NCI-H1105 treated with DMSO at 0.1 percent for 48 hours (cell line): Measurements from ENCODE around the gene EMSY.
A peak's percentile ranks its signal among the peaks of the same experiment; 100 is the strongest.
"Not testable (repeated sequence)": the region's sequence is repeated elsewhere in the genome, so short reads cannot be mapped to it uniquely, and the experiment has no call there.

ENCODE experiments used
- DNase-seq: peaks from one replicate; lab custom pipeline; 2025; lab: John Stamatoyannopoulos, UW

EMSY gene, protein sequence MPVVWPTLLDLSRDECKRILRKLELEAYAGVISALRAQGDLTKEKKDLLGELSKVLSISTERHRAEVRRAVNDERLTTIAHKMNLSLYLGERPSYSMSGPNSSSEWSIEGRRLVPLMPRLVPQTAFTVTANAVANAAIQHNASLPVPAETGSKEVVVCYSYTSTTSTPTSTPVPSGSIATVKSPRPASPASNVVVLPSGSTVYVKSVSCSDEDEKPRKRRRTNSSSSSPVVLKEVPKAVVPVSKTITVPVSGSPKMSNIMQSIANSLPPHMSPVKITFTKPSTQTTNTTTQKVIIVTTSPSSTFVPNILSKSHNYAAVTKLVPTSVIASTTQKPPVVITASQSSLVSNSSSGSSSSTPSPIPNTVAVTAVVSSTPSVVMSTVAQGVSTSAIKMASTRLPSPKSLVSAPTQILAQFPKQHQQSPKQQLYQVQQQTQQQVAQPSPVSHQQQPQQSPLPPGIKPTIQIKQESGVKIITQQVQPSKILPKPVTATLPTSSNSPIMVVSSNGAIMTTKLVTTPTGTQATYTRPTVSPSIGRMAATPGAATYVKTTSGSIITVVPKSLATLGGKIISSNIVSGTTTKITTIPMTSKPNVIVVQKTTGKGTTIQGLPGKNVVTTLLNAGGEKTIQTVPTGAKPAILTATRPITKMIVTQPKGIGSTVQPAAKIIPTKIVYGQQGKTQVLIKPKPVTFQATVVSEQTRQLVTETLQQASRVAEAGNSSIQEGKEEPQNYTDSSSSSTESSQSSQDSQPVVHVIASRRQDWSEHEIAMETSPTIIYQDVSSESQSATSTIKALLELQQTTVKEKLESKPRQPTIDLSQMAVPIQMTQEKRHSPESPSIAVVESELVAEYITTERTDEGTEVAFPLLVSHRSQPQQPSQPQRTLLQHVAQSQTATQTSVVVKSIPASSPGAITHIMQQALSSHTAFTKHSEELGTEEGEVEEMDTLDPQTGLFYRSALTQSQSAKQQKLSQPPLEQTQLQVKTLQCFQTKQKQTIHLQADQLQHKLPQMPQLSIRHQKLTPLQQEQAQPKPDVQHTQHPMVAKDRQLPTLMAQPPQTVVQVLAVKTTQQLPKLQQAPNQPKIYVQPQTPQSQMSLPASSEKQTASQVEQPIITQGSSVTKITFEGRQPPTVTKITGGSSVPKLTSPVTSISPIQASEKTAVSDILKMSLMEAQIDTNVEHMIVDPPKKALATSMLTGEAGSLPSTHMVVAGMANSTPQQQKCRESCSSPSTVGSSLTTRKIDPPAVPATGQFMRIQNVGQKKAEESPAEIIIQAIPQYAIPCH (N-terminal part only)

DNA sequence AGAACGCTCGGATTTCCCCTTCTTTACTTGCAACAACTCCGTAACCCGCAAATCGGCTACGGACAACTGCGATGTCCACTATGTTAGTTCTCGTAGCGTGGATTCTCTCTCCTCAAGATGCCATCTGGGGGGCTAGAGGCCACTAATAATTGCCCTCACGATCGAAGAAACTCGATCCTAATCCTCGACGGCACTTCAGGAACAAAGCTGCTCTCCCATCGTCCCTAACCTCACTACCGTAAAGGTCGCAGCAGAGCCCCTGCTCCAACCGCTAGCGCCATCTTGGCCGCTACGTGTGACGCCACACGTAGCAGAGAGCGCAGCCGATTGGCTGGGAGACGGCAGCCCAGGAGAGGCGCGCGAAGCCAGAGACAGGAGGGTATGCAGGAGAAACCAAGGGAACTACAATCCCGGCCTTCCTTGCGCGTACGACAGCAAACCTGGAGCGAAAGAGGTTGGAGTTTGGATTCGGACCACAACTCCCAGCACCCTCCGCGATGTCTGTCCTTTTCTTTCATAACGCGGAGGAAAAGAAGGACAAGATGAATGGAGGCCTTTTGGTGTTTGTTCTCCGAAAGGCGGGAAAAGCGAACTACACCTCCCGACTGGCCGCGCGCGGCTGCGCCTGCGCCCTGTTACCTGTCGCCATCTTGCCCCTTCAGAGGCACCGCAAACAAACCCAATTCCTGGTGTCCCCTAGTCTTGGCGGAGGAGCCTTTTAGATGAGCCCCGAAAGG is at the start of gene EMSY:
Gene EMSY (plus strand): TSS at position 635 of the 737 bp plus-strand sequence. CDS start 1,921 bp downstream, outside the sequence.
- peak; percentile 99 for DNase-seq

DNA sequence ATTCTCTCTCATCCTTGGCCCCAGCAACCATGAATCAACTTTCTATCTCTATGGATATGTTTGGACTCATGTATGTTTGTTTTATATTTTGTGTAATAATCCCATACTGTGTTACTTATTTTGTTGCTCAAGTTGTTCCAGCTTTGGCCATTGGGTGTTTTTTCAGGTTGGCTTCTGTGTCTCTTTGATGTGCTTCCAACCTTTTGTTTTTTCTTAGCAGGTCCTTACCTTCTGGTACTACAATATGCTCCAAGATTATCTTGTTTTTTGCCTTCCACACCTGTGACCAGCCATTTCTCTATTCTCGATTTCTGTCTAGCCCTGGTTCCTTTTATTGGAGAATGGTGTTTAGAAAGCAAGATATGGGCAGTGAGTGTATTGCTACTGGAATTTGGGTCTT is 49.5 kb upstream of the EMSY start:
- DNase-seq, result no peak

DNA sequence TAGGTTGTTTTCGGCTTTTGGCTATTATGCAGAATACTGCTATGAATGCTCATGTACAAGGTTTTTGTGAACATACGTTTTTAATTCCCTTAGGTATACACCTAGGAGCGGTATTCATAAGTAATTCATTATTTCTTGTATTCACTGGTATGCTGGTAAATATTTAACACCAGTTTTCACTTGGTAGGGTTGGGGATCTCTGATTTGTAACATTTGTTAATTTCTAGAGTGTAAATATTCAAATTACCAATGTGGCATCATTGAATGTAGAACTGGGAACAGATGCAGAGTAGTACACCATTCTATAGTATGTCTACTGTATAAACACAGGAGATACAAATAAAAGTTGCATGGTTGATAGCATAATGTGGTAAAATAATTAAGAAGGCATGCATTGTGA is 47.4 kb upstream of the EMSY start:
- no peak for DNase-seq

DNA sequence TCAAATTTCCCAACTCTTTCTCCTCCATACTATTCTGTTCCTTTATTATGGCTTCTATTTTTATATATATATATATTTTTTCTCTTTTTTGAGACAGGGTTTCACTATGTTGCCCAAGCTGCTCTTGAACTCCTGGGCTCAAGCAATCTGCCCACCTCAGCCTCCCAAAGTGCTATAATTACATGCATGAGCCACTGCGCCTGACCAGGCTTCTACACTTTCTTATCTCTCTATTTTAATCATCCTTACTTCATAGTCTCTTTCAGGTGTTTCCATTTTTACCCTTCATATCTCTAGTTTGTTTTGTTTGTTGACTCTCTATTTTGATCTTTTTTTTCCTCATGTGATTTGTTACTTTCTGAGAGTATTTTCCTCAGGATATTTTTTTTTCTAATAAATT is 43.9 kb upstream of the EMSY start:
- no peak for DNase-seq

DNA sequence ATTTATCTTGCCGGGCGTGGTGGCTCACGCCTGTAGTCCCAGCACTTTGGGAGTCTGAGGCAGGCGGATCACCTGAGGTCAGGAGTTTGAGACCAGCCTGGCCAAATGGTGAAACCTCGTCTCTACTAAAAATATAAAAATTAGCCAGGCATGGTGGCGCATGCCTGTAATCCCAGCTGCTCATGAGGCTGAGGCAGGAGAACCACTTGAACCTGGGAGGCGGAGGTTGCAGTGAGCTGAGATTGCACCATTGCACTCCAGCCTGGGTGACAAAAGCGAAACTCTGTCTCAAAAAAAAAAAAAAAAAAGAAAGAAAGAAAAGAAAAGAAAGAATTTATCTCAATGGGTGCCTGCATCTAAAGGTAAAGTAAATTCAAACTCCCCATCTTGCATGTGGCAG is 43.3 kb upstream of the EMSY start:
- DNase-seq, result not testable (repeated sequence)

DNA sequence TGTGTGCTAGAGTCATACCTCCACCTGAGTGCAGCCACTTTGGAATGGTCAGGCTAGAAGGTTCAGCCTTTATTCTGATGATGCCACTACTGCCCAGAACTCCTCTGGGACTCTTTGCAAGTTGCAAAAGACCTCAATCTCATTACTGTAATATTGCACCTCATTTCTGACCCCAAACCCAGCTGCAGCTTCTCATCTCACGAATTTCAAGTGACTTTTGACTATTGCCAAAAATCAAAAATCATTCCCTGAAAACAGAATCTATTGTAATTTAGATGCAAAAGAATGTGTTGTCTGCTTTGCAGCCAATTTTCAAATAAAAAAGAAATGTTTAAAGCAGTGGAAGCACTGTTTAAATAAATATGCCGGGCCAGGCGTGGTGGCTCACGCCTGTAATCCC is 38.5 kb upstream of the EMSY start:
- no peak for DNase-seq

DNA sequence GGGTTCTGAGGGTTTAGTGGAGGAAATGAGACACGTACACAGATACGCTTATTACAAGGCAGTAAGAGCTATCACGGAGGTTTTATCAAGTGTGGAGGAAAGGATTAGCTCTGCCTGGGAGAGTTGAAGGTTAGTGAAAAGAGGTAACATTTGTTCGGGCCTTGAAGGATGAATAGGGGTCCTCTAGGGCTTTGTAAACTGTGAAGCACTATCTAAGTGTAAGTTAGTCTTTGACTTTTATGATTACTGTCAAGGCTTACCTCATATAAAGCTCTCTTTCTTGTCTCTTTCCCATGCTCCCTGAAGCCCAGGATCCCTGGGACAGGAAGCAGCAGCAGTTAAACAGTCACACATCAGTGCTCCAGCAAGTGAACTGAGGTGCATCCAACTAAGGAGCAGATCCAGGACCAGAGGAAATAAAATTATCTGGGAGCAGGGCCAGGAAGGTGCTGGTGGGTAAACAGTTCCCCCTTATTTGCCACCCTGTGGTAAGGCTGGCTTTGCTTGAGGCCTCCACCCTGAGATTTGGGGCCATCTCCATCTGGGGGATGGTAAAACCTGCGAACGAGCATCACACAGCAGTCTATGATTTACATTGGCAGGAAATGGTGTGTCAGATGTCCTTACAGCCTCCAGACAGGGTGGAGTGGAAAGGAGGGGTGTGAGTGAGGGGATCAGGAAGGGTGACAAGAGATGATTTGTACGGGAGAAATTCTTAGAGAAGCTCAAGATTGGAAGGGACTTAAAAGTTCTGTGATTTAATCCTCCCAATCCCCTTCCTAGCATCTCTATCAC is 36.5 kb upstream of the EMSY start:
- DNase-seq, result peak; percentile 22

DNA sequence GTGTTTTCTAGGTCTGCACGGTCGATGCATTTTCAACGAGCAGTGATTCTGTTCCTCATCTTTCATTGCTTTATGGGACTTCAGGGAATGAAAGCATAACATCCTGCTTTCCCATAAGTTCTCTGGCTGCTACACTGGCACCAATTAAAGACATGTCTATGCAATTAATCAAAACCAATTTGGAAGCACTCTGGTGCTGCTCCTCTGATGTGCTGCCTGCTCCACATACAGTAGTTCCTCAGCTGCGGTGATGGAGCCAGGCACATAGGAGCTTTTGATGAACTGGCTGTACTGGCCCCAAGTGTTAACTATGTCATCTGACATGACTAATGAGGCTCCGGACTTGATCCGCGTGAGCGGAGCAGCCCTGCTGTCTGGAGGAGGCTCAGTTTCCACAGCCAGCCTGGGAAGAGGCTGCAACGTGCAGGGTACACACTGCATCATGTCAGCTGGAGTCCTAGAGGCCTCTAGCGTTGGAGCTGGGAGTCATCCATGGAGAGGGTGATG is 33.9 kb upstream of the EMSY start:
- DNase-seq, result peak; percentile 23

DNA sequence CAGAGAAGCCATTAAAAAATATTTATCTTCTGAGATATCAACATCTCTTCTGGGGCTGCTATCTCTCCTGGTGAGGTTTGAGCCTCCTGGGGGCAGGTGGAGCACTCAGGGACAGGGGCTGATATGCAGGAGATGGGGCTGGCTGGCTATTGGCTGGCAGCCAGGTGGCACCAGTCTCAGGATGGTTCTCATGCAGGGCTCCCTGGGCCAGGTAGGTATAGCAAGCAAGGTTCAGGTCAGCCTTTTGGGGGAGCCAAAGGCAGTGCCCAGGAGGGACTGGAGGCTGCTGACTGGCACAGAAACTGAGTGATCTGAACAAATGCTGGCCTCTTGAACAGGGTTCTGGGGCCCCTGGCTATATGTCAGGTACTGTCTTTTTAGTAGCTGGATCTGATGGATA is 29.7 kb upstream of the EMSY start:
- DNase-seq, result no peak

DNA sequence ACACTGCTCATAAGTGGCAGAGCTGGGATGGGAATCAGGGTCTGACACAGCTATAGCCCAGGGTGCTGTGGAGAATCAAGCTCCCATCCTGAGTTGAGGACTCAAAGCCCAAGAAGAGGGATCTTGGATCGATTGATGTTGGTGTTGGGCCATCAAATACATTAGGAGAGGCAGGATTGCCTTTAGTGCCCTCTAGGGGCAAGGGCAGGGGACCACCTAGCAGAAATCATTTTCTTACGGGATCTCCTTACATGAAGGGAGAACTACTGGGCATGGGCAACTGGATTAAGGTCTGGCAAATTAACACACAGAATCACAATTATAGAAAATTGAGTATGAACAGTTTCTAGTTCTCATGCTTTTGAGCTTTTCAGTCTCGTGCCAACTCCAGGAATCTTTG is 24.9 kb upstream of the EMSY start:
- DNase-seq, result peak; percentile 16

DNA sequence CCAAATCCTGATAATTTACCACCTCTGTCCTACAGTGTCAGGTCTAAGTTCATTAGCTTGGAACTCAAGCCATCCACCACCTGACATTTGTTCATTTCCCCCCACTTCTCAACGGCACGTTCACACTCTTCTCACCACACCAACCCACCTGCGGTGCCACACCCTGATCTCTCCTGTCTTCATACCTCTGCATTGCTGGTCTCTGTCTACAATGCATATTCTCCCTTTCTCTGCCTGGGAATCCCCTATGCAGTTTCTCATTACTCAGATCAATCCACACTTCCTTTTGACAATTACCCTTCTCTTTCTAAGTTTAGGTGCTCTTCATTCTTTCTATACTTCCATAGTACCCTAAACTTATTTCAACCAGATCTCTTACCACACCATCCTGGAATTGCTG is 20.4 kb upstream of the EMSY start:
- DNase-seq, result no peak

DNA sequence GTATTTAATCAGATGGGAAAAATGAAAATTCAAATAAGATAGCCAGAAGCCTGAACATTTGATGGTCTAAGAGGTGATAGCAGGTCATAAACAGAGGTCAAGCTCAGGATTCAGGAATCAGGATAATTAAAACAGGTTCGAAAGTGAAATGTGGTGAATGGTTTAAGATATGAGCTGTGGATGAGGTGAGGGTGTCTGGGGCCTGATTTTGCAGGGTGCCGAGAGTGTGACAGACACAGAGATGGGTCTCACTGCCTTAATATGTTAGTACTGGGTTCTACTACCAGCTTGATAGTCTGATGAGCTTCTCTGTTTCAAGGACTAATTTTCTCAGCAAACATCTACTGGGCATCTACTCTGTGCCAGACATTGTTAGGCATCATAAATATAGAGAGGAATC is 19.9 kb upstream of the EMSY start:
- no peak for DNase-seq

DNA sequence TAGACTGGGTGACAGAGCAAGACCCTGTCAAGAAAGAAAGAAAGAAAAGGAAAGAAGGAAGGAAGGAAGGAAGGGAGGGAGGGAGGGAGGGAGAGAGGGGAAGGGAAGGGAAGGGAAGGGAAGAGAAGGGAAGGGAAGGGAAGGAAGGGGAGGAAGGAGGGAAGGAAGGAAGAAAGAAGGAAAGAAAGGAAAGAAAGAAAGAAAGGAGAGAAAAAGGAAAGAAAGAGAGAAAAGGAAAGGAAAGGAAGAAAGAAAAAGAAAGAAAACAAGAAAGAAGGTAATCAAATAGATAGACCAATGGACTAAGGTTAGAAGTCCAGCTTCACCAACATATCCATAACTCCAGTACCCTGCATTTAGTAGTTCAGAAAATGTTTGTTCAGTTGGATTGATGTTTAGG is 18.2 kb upstream of the EMSY start:
- no peak for DNase-seq

DNA sequence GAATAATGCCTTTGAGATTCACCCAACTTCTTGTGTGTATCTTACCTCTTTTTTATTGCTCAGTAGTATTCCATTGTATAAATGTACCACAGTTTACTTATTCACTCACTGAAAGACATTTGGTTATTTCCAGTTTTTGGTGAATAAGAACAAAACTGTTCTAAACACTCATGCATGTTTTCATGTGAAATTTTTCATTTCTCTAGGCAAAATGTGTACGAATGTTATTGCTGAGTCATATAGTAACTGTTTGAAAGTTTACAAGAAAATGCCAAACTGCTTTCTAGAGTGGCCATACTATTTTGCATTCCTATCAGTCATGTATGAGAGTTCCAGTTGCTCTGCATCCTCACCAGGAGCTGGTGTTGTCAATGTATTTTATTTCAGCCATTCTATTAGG is 8.8 kb upstream of the EMSY start:
- no peak for DNase-seq

DNA sequence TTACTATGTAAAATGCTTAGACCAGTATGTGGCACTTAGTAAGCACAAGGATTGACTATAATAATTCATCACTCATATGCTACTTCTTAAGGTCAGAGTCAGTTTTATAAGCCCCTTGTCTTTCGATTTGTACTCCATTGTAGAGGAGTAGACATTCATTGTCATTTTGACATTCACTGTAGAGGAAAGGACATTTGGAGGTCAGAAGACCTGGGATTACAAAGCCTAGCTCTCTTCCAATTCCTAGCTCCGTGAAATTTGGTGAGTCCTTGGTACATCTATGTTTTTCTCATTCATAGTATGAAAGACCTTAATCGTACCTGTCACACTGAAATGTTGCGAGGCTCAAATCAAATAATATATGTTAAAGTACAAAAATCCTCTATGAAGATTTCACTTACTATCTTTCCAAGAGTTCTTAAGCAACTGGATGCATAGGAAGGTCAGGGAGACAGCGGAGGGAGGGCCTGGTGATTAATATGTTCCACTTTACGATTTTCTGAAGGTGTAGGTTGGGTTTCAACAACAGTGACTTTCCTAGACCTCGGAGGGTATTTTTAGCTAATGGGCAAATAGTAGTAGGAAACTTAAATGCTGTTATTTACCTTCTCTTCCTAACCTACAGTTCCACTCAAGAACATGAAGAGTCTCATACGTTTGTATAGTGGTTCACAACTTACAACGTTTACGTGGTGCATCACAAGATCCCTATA is 1.4 kb upstream of the EMSY start:
- no peak for DNase-seq

DNA sequence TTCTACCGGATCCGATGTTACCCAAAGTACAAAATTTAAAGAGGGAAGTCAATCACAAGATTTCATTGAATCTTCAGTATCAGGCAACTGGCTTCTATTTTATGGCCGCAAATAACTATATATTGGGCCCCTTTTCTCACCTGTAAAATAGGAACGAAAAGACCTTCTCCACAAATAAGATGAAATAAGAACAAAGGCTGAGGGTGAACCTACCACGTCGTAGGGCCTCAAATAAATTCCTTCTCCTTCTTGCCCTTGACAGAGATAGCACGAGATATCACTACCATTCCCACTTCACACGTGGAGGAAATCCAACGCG is 794 bp upstream of the EMSY start:
- no peak for DNase-seq

DNA sequence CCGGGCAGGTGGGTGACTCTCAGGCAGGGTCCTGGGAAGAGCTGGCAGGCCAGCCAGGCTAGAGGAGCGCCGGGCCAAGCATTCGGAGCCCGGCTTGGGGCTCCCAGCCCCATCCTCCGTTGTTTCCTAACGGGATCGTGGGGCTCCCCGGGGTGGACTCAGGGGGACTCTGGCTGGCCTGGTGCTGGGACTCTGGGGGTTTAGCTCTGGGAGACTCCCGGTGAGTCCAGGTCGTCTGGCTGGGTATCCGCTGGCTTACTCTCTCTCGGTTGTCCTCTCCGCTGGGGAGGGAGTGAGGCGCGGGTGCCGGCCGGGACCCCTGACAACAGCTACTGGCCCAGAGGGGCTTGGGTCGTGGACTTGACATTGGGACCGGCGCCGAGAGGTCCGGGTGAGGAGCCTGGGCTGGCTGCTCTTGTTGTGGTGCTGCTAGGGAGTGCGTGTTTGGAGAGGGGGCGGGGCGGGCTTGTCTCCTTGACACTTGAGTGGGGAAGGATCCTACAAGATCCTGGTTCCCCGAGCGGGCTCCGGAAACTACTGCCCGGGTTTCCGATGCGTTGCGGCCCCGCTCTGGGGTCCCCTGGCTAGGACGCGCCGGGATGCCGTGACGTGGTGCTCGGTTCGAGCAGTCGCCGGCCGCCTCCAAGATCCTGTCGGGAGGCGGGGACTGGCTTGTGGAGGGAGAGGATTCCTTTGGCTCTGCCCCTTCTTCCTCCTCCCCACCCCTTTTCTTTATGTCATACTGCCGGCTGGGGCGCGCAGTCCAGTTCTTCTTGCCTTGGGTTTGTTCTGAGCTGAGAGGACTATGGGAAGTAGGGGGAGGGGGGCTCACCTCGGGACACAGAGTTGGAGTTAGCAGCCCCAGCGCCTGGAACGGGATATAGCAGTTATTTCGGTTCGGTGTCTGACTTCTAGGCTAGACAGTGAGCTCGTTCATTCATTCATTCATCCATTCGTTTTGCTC is 585 bp downstream of the EMSY start:
- peak; percentile 82 for DNase-seq

DNA sequence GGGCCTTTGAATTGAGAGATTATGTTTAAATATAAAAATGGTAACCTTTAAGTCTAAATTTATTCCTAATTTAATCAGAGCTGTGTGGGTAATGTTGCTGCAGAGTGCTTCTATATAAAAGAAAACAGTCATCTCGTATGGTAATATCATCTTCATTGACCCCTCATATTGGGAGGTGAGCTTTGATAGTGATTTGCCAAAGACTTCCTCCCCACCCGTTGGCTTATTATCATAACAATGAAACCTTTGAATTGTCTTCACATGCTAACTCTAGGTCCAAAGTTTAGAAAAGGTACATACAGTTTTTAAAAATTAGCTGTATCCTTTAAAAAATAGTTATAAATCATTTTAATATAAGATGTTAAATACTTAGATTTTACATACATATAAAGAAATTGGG is 3.7 kb downstream of the EMSY start:
- DNase-seq, result no peak

DNA sequence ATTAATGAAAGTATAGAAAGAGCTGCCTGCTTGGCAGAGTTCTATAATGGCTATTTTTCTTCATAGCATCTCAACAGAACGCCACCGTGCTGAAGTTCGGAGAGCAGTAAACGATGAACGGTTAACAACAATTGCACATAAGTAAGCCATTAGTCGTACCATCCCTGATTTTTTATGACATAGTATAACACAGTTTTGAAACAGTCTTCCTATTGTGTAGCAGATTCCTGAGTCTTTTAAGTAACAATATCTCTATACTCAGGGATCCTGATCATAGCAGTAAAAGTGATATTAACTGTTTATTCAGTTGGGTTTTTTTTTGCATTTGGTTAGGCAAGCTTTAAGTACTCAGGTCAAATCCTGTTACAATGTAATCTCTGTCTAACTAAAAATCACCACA is 8.4 kb downstream of the EMSY start:
- no peak for DNase-seq
